GM19025 (cell line): Measurements from ENCODE around the gene DLL4.

Source experiments
- ATAC-seq: cut with Tn5 transposase; IDR thresholded peaks from one replicate; pipeline ENCODE4 v1.9.1; 2021; ENCODE audit warnings: mild to moderate bottlenecking, low read depth, moderate library complexity; ENCODE audit not compliant: unreplicated experiment

Gene DLL4

GRCh38 chr15:40925863-40926658, 3.1 kb upstream of the DLL4 start:
- ATAC-seq: no peak

DNA sequence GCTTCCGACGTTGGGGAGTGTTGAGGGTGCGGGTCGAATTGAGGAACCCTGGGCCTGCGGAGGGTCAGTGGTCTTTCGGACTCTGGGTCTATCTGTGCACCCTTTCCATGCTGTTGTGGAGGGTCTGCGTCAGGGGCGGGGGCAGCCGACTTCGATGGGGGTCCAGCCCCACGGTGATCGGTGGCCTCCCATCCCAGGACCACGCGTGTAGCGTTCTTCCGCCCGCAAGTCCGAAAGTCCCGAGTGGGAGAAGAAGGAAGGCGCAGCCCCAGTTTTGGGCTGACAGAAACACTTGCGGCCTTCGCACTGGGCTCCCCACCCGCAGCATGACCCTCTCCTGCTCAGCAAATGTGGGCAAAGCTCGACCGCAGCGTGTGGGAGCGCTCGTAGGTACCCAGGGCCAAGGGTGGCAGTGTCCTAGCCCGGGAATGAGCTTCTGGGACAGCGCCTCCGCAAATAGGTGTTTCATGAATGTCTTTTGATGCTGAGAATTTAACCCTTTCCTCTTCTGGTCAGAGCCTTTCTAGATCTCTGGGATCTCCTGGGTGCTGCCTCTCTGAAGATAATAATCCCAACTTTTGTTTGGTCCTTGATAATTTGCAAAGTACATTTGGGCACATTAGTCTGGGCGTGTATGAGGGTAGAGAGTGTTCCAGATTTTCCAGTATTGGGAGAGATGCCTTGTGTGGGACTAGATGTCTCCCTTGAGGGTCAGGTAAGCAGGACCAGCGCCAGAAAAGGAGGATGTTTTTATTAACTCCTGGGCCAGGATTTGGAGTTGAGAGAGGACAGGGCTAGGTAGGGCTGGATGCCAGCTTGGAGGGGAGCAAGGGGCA, 2.3 kb upstream of the DLL4 start:
- ATAC-seq: no peak

GRCh38 chr15:40927495-40927872, 1.7 kb upstream of the DLL4 start:
- ATAC-seq: no peak

DNA sequence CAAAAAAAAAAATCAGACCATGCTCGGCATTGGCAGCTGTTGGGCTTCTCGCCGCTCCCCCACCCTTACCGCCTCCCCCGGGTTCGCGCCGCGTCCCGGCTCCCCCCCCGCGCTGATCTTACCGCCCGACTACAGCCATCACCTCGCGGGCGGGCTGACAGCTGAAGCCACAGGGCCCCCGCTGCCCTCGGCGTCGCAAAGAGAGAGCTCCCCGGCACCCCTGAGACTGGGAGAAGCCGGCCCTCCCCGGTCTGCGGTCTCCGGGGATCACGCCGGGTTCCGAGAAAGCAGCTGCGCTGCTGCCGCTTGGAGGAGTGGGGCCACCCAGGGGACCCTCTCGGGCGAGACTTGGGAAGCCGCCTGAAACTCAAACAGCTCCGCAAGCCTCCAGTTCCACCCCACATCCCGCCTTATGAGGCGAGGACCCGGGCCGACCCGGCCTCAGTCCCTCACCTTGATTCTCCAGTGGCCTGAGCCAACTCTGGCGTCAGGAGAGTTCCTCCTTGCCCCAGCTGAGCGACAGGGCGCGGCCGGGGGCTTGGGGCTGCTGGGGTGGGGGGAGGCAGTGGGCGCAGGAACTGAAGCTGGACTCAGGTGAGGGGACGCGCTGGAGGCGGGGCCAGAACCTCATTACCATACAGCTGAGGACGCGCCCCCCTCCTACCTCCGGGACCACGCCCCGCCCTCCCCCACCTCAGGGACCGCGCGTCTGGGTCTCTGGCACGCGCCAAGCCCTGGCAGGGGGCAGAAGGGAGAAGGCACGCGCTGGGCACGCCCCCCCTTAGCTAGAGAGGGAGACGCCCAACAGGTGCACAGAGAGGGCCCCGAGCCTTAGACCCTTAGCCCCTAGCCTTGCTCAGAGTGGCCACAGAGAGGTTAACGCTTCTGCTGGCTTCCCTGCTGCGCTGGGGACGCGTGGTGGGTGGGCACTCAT, 1.0 kb upstream of the DLL4 start:
- ATAC-seq: no peak

GRCh38 chr15:40929660-40930429, 705 bp downstream of the DLL4 start:
- ATAC-seq: no peak

GRCh38 chr15:40930430-40931299, 1.5 kb downstream of the DLL4 start:
- no peak for ATAC-seq

GRCh38 chr15:40931300-40932142, 2.4 kb downstream of the DLL4 start:
- no peak for ATAC-seq

GRCh38 chr15:40932156-40932555, 3.0 kb downstream of the DLL4 start:
- no peak for ATAC-seq

- ATAC-seq: no peak
Measured at GRCh38 chr15:40932649-40933516, 3.7 kb downstream of the DLL4 start.

GRCh38 chr15:40933517-40933902, 4.4 kb downstream of the DLL4 start:
- no peak for ATAC-seq

DNA sequence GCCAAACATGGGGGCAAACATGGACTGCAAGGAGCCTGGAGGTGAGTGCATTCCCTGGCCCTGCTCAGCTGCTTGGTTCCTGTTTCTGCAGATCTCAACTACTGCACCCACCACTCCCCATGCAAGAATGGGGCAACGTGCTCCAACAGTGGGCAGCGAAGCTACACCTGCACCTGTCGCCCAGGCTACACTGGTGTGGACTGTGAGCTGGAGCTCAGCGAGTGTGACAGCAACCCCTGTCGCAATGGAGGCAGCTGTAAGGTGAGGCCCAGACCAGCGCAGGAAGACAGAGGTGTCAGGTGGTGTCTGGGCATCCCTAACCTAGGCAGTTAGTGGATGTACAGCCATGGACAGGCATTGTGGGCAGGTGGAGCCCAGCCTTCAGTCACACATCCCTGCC, 5.3 kb downstream of the DLL4 start:
- no peak for ATAC-seq

DNA sequence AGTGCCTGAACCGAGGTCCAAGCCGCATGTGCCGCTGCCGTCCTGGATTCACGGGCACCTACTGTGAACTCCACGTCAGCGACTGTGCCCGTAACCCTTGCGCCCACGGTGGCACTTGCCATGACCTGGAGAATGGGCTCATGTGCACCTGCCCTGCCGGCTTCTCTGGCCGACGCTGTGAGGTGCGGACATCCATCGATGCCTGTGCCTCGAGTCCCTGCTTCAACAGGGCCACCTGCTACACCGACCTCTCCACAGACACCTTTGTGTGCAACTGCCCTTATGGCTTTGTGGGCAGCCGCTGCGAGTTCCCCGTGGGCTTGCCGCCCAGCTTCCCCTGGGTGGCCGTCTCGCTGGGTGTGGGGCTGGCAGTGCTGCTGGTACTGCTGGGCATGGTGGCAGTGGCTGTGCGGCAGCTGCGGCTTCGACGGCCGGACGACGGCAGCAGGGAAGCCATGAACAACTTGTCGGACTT, 7.1 kb downstream of the DLL4 start:
- no peak for ATAC-seq

DNA sequence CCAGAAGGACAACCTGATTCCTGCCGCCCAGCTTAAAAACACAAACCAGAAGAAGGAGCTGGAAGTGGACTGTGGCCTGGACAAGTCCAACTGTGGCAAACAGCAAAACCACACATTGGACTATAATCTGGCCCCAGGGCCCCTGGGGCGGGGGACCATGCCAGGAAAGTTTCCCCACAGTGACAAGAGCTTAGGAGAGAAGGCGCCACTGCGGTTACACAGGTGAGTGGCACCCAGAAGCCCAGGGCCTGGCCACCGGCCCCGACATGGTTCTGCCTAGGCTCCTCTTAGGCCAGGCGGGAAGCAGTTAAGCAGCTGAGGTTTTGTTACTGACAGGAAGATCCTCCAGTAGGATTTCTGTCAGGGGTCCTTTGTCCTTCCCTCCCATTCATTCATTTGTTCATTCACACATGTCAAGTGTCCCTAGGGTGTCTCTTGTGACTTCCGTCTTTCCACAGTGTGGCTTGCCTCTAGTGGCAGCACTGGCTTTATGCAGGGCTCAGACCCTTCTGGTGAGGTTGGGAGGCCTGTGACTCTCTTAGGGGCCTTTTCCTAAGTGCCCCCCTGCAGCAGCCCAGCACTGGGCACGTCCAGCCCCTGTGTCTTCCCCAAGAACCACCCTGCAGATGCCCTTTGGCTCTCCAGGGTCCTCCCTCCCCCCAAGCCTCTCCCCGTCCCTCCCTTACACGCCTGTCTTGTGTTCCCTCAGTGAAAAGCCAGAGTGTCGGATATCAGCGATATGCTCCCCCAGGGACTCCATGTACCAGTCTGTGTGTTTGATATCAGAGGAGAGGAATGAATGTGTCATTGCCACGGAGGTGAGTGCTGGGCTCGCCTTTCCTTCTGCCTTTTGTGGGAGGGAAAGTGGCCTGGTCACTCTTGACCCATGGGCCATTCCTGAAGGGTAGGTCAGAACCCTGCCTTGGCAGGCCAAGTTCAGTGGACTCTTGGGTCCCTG, 7.8 kb downstream of the DLL4 start:
- no peak for ATAC-seq

GRCh38 chr15:40937762-40938535, 8.8 kb downstream of the DLL4 start:
- ATAC-seq: no peak

DNA sequence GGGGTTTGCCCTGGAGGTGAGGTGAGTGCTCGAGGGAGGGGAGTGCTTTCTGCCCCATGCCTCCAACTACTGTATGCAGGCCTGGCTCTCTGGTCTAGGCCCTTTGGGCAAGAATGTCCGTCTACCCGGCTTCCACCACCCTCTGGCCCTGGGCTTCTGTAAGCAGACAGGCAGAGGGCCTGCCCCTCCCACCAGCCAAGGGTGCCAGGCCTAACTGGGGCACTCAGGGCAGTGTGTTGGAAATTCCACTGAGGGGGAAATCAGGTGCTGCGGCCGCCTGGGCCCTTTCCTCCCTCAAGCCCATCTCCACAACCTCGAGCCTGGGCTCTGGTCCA, 9.4 kb downstream of the DLL4 start:
- no peak for ATAC-seq
